GM23338 (cell line): ENCODE data around the gene TMEM179. TPM values are rescaled to one million over a fixed set of nuclear protein-coding genes. Genes with fewer than 3 reads are reported as not detected.

ENCODE experiments used
- ATAC-seq: fragments of 200-7000 bp; cut with Tn5 transposase; 3 replicates; pipeline ENCODE4 v1.9.1; 2020
- DNase-seq: peaks from one replicate; pipeline ENCODE4 v3.0.0-alpha.2; 2015; ENCODE audit warnings: low spot score
- H2AFZ ChIP-seq: fragments of 200-600 bp; sonication (generic); 2 replicates; pipeline ENCODE4 v1.8.0; 2016; ENCODE audit warnings: antibody characterized with exemption, mild to moderate bottlenecking, moderate library complexity
- H3F3A ChIP-seq: fragments of 200-600 bp; sonication (generic); replicated peaks from 2 replicates; pipeline ENCODE4 v1.8.0; 2017; ENCODE audit warnings: antibody characterized with exemption, mixed run types, low read depth
- H3K27ac ChIP-seq: fragments of 200-600 bp; sonication (generic); 2 replicates; pipeline ENCODE4 v1.6.1; 2016; ENCODE audit warnings: low read depth
- H3K27me3 ChIP-seq: fragments of 200-600 bp; sonication (generic); 2 replicates; pipeline ENCODE4 v1.8.0; 2016; ENCODE audit warnings: mild to moderate bottlenecking, mixed run types, moderate library complexity; ENCODE audit not compliant: insufficient read depth
- H3K36me3 ChIP-seq: fragments of 200-600 bp; sonication (generic); 2 replicates; pipeline ENCODE4 v1.8.0; 2016; ENCODE audit warnings: mild to moderate bottlenecking; ENCODE audit not compliant: insufficient read depth
- H3K4me1 ChIP-seq: fragments of 200-600 bp; sonication (generic); 2 replicates; pipeline ENCODE4 v1.8.0; 2016; ENCODE audit warnings: mild to moderate bottlenecking, moderate library complexity; ENCODE audit not compliant: insufficient read depth
- H3K4me2 ChIP-seq: fragments of 200-600 bp; sonication (generic); 2 replicates; pipeline ENCODE4 v1.7.1; 2017; ENCODE audit warnings: mixed run types
- H3K4me3 ChIP-seq: fragments of 200-600 bp; sonication (generic); 2 replicates; pipeline ENCODE4 v1.6.1; 2016; ENCODE audit warnings: mixed run types
- H3K79me2 ChIP-seq: fragments of 200-600 bp; sonication (generic); replicated peaks from 2 replicates; pipeline ENCODE4 v1.8.0; 2017; ENCODE audit warnings: mild to moderate bottlenecking; ENCODE audit not compliant: insufficient read depth
- H3K9me2 ChIP-seq: fragments of 200-600 bp; sonication (generic); 2 replicates; pipeline ENCODE4 v1.8.0; 2017; ENCODE audit not compliant: insufficient read depth
- H4K20me1 ChIP-seq: fragments of 200-600 bp; sonication (generic); replicated peaks from 2 replicates; pipeline ENCODE4 v1.8.0; 2017; ENCODE audit warnings: mild to moderate bottlenecking; ENCODE audit not compliant: insufficient read depth
- H3K27ac Mint-ChIP-seq: 2 replicates; pipeline ENCODE4 v1.8.0; 2020; ENCODE audit warnings: inconsistent platforms, mild to moderate bottlenecking, moderate library complexity, mixed read lengths
- H3K27me3 Mint-ChIP-seq: 3 replicates; pipeline ENCODE4 v1.8.0; 2022; ENCODE audit warnings: low read depth, mild to moderate bottlenecking, moderate library complexity, mixed read lengths, inconsistent platforms; ENCODE audit not compliant: insufficient read depth, poor library complexity
- H3K36me3 Mint-ChIP-seq: 3 replicates; pipeline ENCODE4 v1.8.0; 2021; ENCODE audit warnings: low read depth, mild to moderate bottlenecking, inconsistent platforms, moderate library complexity, mixed read lengths
- H3K4me1 Mint-ChIP-seq: 3 replicates; pipeline ENCODE4 v1.8.0; 2020; ENCODE audit warnings: mild to moderate bottlenecking, inconsistent platforms, mixed read lengths
- H3K4me3 Mint-ChIP-seq: 3 replicates; pipeline ENCODE4 v1.8.0; 2021; ENCODE audit warnings: moderate library complexity, mild to moderate bottlenecking, inconsistent platforms, mixed read lengths
- H3K9me3 Mint-ChIP-seq: 3 replicates; pipeline ENCODE4 v1.8.0; 2020; ENCODE audit warnings: moderate library complexity, mild to moderate bottlenecking, inconsistent platforms, mixed read lengths
- CREB1 ChIP-seq: fragments of 250-450 bp; sonication (Bioruptor Pico); IDR thresholded peaks from 2 replicates; pipeline ENCODE4 v1.5.0; 2020; ENCODE audit warnings: low read depth, mild to moderate bottlenecking, moderate library complexity
- EZH2 ChIP-seq: fragments of 200-600 bp; sonication (generic); IDR thresholded peaks from one replicate; pipeline ENCODE4 v1.8.0; 2017; ENCODE audit warnings: antibody characterized with exemption, mild to moderate bottlenecking, low read depth; ENCODE audit not compliant: unreplicated experiment
- EZH2phosphoT487 ChIP-seq: fragments of 200-600 bp; sonication (generic); IDR thresholded peaks from one replicate; pipeline ENCODE4 v1.8.1; 2018; ENCODE audit warnings: antibody characterized with exemption; ENCODE audit not compliant: unreplicated experiment
- NANOG ChIP-seq: IDR thresholded peaks from 2 replicates; pipeline ENCODE4 v1.6.1; 2016; ENCODE audit warnings: antibody characterized with exemption, borderline replicate concordance
- STAT1 ChIP-seq: IDR thresholded peaks from one replicate; pipeline ENCODE4 v1.6.1; 2016; ENCODE audit warnings: antibody characterized with exemption; ENCODE audit not compliant: unreplicated experiment
- ZNF114 ChIP-seq: fragments of 250-450 bp; sonication (Bioruptor Pico); IDR thresholded peaks from 2 replicates; pipeline ENCODE4 v1.5.0; 2020; ENCODE audit warnings: mild to moderate bottlenecking, moderate library complexity
- ZNF331 ChIP-seq: fragments of 250-450 bp; sonication (Bioruptor Pico); IDR thresholded peaks from 2 replicates; pipeline ENCODE4 v1.5.0; 2020; ENCODE audit warnings: low read depth, mild to moderate bottlenecking, moderate library complexity
- polyA plus RNA-seq: library from polyadenylated mRNA; unstranded; fragments of >200 nt; fragmentation: Nextera tagmentation; extraction: Ambion mirVana; gene quantifications from 2 replicates; pipeline ENCODE4 v1.2.1, GENCODE V29; 2016
- total RNA-seq: library from RNA; depleted of rRNA; stranded (reverse); fragments of >200 nt; shearing (Covaris generic); gene quantifications from 2 replicates; pipeline ENCODE4 v1.2.3, GENCODE V29; 2014
- TF ChIP-seq, protein P1 (sequence below), 2 experiments: fragments of 200-600 bp in 1 of 2; sonication (generic) in 1 of 2; conservative IDR thresholded peaks; 2 replicates each; pipeline versions ENCODE4 v1.5.1 to v1.6.1; 2016 to 2017; ENCODE audit warnings: antibody characterized with exemption in 2 of 2, low read depth in 2 of 2, mild to moderate bottlenecking in 2 of 2, moderate library complexity in 1 of 2

The TMEM179 gene
- total and polyA plus RNA-seq, 2 experiments from 2014 or later, result 1.0 to 4.8 TPM

DNA sequence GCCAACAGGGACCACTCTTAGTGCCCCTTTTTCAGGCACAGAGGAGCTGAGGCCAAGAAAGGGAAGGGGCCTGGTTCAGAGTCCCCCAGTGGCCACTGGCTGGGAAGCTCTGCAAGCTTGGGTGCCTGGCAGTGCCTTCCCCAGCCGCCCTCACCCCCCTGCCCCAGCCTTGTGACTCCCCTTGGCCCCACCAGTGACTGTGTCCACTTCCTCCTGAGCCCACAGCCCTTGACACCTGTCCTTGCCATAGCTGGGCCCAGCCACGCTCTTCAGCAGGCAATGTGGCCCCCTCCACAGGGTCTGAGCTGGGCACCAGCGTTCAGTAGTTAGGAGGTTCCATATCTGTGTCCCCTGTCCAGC is 44.0 kb downstream of the TMEM179 start (continued):
- TF ChIP-seq, protein P1, sequence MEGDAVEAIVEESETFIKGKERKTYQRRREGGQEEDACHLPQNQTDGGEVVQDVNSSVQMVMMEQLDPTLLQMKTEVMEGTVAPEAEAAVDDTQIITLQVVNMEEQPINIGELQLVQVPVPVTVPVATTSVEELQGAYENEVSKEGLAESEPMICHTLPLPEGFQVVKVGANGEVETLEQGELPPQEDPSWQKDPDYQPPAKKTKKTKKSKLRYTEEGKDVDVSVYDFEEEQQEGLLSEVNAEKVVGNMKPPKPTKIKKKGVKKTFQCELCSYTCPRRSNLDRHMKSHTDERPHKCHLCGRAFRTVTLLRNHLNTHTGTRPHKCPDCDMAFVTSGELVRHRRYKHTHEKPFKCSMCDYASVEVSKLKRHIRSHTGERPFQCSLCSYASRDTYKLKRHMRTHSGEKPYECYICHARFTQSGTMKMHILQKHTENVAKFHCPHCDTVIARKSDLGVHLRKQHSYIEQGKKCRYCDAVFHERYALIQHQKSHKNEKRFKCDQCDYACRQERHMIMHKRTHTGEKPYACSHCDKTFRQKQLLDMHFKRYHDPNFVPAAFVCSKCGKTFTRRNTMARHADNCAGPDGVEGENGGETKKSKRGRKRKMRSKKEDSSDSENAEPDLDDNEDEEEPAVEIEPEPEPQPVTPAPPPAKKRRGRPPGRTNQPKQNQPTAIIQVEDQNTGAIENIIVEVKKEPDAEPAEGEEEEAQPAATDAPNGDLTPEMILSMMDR (conservative IDR thresholded peaks at IDR 0.05; ENCODE audit: low read depth in 2 of 2), result no peak
- no peak for TF ChIP-seq EZH2
- TF ChIP-seq CREB1 (CRISPR knock-in tag), result no peak

DNA sequence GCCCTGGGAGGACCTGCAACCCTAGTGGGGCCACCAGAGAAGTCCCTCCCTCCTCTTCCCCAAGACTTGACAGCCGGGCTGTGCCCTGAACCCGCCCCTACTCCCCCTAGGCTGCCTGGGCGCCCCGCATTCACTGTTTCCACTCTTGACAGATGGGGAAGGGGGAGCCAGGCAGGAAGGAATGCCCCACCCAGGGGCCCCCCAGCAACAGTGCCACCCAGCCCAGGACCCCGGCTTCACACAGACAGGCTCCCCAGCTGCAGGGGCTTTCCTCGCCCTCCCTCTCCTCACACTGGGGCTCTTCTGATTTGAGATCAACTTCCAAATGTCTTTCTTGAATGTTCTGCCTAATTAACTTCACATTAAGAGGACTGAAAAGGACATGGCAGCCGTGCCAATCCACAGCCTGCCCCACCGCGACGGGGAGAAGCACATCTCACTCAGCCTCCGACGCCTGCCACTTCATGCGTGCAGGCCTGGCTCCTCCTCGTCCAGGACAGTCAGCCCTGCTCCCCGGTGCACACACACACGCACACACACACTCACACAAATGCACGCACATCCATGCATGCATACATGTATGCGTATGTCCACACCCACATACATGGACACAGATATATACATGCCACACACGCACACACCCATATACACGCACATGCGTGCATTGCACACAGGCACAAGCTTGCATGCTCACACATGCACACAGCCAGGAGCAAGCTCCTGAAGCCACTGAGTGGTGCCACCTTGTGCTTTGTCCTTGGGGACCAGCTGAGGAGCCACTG is 44.6 kb downstream of the TMEM179 start:
- Mint-ChIP-seq H3K36me3 (no peaks in the 10 kb centered on the region), H3K27ac (no peak overlapping the region), H3K4me1 (peaks cover 4% of the 10 kb centered on the region; the same call in 1 of the 3 replicates), H3K27me3 (peaks cover 12% of the 10 kb centered on the region), H3K4me3 (no peak overlapping the region), H3K9me3 (no peaks in the 10 kb centered on the region)
- DNase-seq (no peak), ATAC-seq (no peak)
- Histone ChIP-seq H3K36me3 (no peaks in the 10 kb centered on the region), H3K27ac (no peak overlapping the region), H3K27me3 (no peaks in the 10 kb centered on the region), H3F3A (no peaks in the 10 kb centered on the region), H3K4me3 (no peak overlapping the region), H3K4me1 (no peaks in the 10 kb centered on the region), H3K79me2 (no peaks in the 10 kb centered on the region), H2AFZ (no peak overlapping the region), H3K4me2 (no peak overlapping the region), H4K20me1 (no peaks in the 10 kb centered on the region), H3K9me2 (no peaks in the 10 kb centered on the region)
- TF ChIP-seq EZH2phosphoT487, result no peak
- no peak for TF ChIP-seq ZNF114 (CRISPR knock-in tag)
- TF ChIP-seq ZNF331 (CRISPR knock-in tag), result no peak
- TF ChIP-seq, protein P1 (conservative IDR thresholded peaks at IDR 0.05; ENCODE audit: low read depth in 2 of 2), result no peak
- TF ChIP-seq NANOG, result no peak
- TF ChIP-seq STAT1, result no peak
- TF ChIP-seq EZH2, result no peak
